Osteocyte (in vitro differentiated cells): ENCODE measurements around the gene SELENOS. TPM values are rescaled to one million over a fixed set of nuclear protein-coding genes. Genes with fewer than 3 reads are reported as not detected.
A peak's percentile ranks its signal among the peaks of the same experiment; 100 is the strongest.

ENCODE experiments used
- DNase-seq: peaks from one replicate; pipeline ENCODE4 v3.0.0; 2021; ENCODE audit warnings: mixed read lengths; ENCODE audit not compliant: unreplicated experiment; ENCODE audit errors: extremely low spot score
- H3K27ac Mint-ChIP-seq: one replicate; pipeline ENCODE4 v1.8.0; 2021; ENCODE audit warnings: mild to moderate bottlenecking, mixed read lengths; ENCODE audit not compliant: unreplicated experiment
- H3K27me3 Mint-ChIP-seq: one replicate; pipeline ENCODE4 v1.8.0; 2021; ENCODE audit warnings: mixed read lengths; ENCODE audit not compliant: unreplicated experiment
- H3K36me3 Mint-ChIP-seq: one replicate; pipeline ENCODE4 v1.8.0; 2021; ENCODE audit warnings: mixed read lengths; ENCODE audit not compliant: unreplicated experiment
- H3K4me1 Mint-ChIP-seq: one replicate; pipeline ENCODE4 v1.8.0; 2021; ENCODE audit warnings: mixed read lengths; ENCODE audit not compliant: unreplicated experiment
- H3K4me3 Mint-ChIP-seq: one replicate; pipeline ENCODE4 v1.8.0; 2021; ENCODE audit warnings: mild to moderate bottlenecking, moderate library complexity, mixed read lengths; ENCODE audit not compliant: unreplicated experiment
- H3K9me3 Mint-ChIP-seq: one replicate; pipeline ENCODE4 v1.8.0; 2021; ENCODE audit warnings: mixed read lengths; ENCODE audit not compliant: unreplicated experiment
- CTCF ChIP-seq: fragments of 200-600 bp; sonication (generic); IDR thresholded peaks from 2 replicates; pipeline ENCODE4 v1.5.0; 2021; ENCODE audit warnings: antibody characterized with exemption, mild to moderate bottlenecking, moderate library complexity
- total RNA-seq: library from RNA; stranded (reverse); gene quantifications from 2 replicates; pipeline ENCODE4 v1.2.1, GENCODE V29; 2021

Gene SELENOS
- total RNA-seq, 1 donor from 2014 or later: 60.4 TPM

- peaks cover 66% of the 10 kb centered on the region for H3K4me1 Mint-ChIP-seq
- no peak overlapping the region for H3K4me3 Mint-ChIP-seq
- peak overlapping the region; percentile 15 for H3K27ac Mint-ChIP-seq
- H3K9me3 Mint-ChIP-seq: no peaks in the 10 kb centered on the region
- H3K36me3 Mint-ChIP-seq: peaks cover 8% of the 10 kb centered on the region
- H3K27me3 Mint-ChIP-seq: no peaks in the 10 kb centered on the region
- TF ChIP-seq CTCF: no peak
- no peak for DNase-seq
These were observed 32.2 kb downstream of the SELENOS start for GRCh38 chr15:101244889-101245668.

DNA sequence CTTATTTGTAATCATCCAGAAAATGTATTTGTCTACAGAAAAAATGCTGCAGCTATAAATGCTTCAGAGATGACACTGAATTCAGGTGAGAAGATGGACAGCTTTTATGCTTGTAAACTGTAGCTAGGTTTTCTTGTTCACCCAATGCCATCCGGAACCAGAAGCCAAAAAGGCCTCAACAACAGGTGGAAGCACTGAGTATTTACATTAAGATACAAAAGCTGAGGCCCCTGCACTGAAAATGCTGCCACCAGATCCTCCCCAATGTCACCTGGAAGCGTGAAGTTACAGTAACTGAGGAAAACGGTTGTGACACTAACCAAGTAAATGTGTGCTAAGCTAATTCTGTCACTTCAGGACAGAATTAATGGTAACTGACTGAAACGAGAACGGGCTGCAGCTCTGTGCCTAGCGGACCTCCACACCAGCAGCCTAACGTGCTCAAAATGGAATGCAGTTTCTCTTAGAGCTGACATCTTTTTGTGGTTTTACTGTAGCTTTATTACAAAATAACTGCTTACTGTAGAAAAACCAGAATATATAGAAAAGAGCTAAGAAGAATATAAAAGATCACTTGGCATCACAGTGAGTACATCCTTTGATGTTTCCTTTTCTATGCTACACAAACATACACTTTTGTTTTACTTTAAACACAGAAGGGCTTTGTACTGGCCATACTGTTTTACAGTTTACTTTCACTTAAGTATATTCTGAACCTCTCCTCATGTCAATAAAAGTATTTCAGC lies 33.1 kb downstream of the SELENOS start:
- no peak for DNase-seq

DNA sequence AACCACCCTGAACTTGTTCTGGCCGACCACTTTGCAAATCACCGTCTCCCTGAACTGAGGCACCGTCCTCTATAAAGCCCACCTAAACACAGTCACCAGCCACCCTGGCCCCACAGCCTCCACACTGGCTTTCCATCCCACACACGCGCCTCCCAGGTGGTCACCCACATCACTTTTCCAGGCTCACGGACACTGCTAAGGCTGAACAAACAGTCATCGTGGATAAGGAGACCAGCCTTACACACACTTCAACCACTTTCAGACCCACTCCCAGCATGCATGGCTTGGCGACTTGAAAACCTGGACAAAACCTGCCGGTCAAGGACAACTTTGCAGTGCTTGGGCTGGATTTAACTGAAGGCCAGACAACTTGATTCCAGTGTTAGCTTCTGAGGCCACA lies 33.9 kb downstream of the SELENOS start:
- Mint-ChIP-seq H3K4me1 (peaks cover 62% of the 10 kb centered on the region), H3K4me3 (no peak overlapping the region), H3K9me3 (no peaks in the 10 kb centered on the region), H3K27ac (peak overlapping the region; percentile 39), H3K36me3 (peaks cover 5% of the 10 kb centered on the region), H3K27me3 (no peaks in the 10 kb centered on the region)
- DNase-seq: peak; percentile 72
- no peak for TF ChIP-seq CTCF

More for the DNA sequence above, 33.1 kb downstream of the SELENOS start:
- peaks cover 7% of the 10 kb centered on the region for H3K36me3 Mint-ChIP-seq
- no peaks in the 10 kb centered on the region for H3K27me3 Mint-ChIP-seq
- peak overlapping the region; percentile 15 for H3K27ac Mint-ChIP-seq
- TF ChIP-seq CTCF: no peak
- peaks cover 65% of the 10 kb centered on the region for H3K4me1 Mint-ChIP-seq
- no peaks in the 10 kb centered on the region for H3K9me3 Mint-ChIP-seq
- no peak overlapping the region for H3K4me3 Mint-ChIP-seq

DNA sequence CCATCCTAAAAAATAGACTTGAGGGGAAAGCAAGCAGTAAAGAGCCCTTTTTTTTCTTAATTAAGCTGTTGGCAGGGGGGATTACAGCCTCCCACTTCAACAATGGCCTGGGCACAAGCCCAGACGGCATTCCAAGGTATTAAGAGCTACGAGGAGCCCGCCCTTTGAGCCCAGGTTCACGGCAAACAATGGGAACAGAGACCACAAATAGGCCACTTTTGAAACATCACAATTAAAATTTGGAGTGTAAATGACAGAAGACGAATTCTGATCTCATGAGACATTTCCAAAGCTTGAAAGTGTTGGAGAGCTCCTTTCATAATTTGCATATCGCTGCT lies 34.3 kb downstream of the SELENOS start:
- no peak overlapping the region for H3K4me3 Mint-ChIP-seq
- no peak for TF ChIP-seq CTCF
- no peak for DNase-seq
- H3K4me1 Mint-ChIP-seq: peaks cover 57% of the 10 kb centered on the region
- H3K27ac Mint-ChIP-seq: peak overlapping the region; percentile 18
- no peaks in the 10 kb centered on the region for H3K9me3 Mint-ChIP-seq
- H3K36me3 Mint-ChIP-seq: peaks cover 4% of the 10 kb centered on the region
- no peaks in the 10 kb centered on the region for H3K27me3 Mint-ChIP-seq
